ENCODE data around the gene DENND2C.

The DENND2C gene

DNA sequence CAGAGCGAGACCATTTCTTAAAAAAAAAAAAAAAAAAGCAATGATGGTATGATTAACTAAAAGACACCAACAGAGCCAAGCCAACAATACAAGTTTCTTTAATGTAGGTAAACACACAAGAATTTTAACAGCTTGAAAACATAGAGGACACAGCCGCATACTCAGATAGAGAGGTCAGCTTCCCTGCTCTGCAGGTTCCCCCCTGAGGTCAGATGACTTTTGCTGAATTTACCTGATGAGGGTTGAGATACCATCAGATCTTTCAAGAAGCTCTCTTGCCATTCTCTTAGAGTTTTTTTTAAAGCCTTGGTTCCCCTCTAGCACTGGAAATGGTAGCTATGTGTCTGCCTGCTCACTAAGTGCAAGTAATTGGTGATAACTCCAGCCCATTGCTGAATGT, 119.5 kb downstream of the DENND2C start:
- no peak overlapping the region for H3K4me3 ChIP-seq (ENCODE audit: low read length)
- H3K36me3 ChIP-seq (ENCODE audit: control insufficient read depth, insufficient read depth, low read length) = no peaks in the 10 kb centered on the region
- no CpG with 5 or more reads among the region's 2 CpGs for WGBS (ENCODE audit: insufficient coverage, insufficient read length)
- no peaks in the 10 kb centered on the region for H3K4me1 ChIP-seq (ENCODE audit: control insufficient read depth, insufficient read depth, low read length)
- no peak overlapping the region for H3K27ac ChIP-seq (ENCODE audit: low read length)
- H3K9me3 ChIP-seq (ENCODE audit: control insufficient read depth, insufficient read depth, low read length) = no peaks in the 10 kb centered on the region
- no peak for DNase-seq (ENCODE audit: low read depth, low spot score)
- H3K27me3 ChIP-seq (ENCODE audit: control insufficient read depth, insufficient read depth, low read length) = no peaks in the 10 kb centered on the region

DNA sequence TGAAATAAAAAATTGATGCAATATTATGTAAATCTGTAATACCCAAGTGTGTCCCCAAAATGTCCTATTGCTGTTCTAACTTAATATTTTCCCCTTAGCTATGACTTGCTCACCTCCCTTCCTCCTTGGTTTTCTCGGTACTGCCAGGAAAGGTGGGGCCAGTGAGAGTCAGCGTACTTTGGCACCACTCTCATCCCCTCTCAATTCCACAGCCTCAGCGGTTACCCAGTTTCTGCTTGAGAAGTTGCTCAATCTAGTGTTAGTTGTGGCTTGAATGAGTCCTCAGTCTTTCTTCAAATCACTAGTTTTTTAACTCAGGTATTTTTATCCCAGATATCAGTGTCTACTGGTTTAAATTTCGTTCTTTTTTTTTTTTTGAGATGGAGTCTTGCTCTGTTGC, 120.7 kb downstream of the DENND2C start:
- H3K27ac ChIP-seq (ENCODE audit: low read length) = no peak overlapping the region
- H3K36me3 ChIP-seq (ENCODE audit: control insufficient read depth, insufficient read depth, low read length) = no peaks in the 10 kb centered on the region
- H3K4me1 ChIP-seq (ENCODE audit: control insufficient read depth, insufficient read depth, low read length) = no peaks in the 10 kb centered on the region
- no CpG with 5 or more reads among the region's 4 CpGs for WGBS (ENCODE audit: insufficient coverage, insufficient read length)
- H3K27me3 ChIP-seq (ENCODE audit: control insufficient read depth, insufficient read depth, low read length) = no peaks in the 10 kb centered on the region
- H3K9me3 ChIP-seq (ENCODE audit: control insufficient read depth, insufficient read depth, low read length) = no peaks in the 10 kb centered on the region
- no peak for DNase-seq (ENCODE audit: low read depth, low spot score)
- no peak overlapping the region for H3K4me3 ChIP-seq (ENCODE audit: low read length)

DNA sequence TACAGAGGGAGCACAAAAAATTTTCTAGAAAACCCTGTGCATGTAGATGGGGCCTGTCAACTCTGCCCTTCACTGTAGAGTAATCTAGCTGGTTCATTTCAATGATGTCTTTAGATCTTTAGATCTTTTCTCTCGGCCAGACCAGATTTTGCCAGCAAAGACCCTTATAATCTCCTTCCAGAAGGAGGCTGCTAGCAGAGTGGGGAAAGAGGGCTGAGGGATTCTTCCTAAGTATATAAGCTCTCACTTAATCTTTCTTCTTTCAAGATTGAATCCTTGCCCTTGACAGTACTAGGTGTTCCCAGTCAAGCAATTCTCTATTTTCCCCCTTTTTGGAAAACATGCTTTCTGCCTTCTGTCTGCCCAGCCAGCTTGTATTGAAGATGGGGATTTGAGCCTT, 122.8 kb downstream of the DENND2C start:
- H3K36me3 ChIP-seq (ENCODE audit: control insufficient read depth, insufficient read depth, low read length) = no peaks in the 10 kb centered on the region
- no peak for DNase-seq (ENCODE audit: low read depth, low spot score)
- no CpG with 5 or more reads among the region's 1 CpG for WGBS (ENCODE audit: insufficient coverage, insufficient read length)
- no peak overlapping the region for H3K4me3 ChIP-seq (ENCODE audit: low read length)
- no peaks in the 10 kb centered on the region for H3K9me3 ChIP-seq (ENCODE audit: control insufficient read depth, insufficient read depth, low read length)
- no peaks in the 10 kb centered on the region for H3K27me3 ChIP-seq (ENCODE audit: control insufficient read depth, insufficient read depth, low read length)
- no peaks in the 10 kb centered on the region for H3K4me1 ChIP-seq (ENCODE audit: control insufficient read depth, insufficient read depth, low read length)
- H3K27ac ChIP-seq (ENCODE audit: low read length) = no peak overlapping the region

DNA sequence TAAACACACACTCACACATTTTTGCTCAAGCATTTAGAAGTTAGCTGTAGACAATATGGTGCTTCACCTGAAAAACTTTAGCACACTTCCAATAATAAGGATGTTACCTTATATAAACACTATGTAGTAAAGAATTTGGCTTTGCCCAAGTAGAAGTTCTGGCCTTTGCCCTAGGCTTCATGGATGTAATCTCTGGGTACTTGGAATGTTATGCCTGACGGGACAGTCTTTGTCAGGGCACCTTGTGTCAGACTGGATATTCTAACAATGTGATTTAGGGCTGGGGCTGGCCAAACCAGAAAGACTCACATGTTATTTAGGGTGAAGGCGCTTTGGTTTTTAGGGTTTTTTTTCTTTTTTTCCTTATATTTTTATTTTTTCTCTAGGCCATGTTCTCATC, 124.1 kb downstream of the DENND2C start:
- no CpG with 5 or more reads among the region's 2 CpGs for WGBS (ENCODE audit: insufficient coverage, insufficient read length)
- Histone ChIP-seq H3K9me3 (ENCODE audit: control insufficient read depth, insufficient read depth, low read length) (no peaks in the 10 kb centered on the region), H3K4me3 (ENCODE audit: low read length) (no peak overlapping the region), H3K27me3 (ENCODE audit: control insufficient read depth, insufficient read depth, low read length) (no peaks in the 10 kb centered on the region), H3K27ac (ENCODE audit: low read length) (no peak overlapping the region), H3K36me3 (ENCODE audit: control insufficient read depth, insufficient read depth, low read length) (no peaks in the 10 kb centered on the region), H3K4me1 (ENCODE audit: control insufficient read depth, insufficient read depth, low read length) (no peaks in the 10 kb centered on the region)
- DNase-seq (ENCODE audit: low read depth, low spot score) = no peak

DNA sequence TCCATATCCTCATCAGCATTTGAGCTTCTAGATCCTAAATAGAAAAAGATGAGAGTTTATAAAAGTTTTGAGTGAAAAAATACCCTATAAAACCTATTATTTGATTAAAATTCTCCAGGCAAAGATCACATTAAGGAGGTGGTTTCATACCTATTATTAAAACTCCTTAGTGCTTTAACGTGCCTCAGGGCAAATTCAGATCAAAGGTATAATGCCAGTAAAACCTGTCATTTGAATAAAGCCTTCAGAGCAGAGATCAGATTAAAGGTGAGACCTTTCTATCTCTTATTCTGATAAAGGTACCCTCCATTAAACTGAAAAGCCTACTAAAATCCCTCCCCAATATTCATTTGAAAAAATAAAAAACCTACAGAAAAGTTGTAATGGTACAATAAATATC, 124.5 kb downstream of the DENND2C start:
- DNase-seq (ENCODE audit: low read depth, low spot score) = no peak
- Histone ChIP-seq H3K27me3 (ENCODE audit: control insufficient read depth, insufficient read depth, low read length) (no peaks in the 10 kb centered on the region), H3K4me3 (ENCODE audit: low read length) (no peak overlapping the region)

DNA sequence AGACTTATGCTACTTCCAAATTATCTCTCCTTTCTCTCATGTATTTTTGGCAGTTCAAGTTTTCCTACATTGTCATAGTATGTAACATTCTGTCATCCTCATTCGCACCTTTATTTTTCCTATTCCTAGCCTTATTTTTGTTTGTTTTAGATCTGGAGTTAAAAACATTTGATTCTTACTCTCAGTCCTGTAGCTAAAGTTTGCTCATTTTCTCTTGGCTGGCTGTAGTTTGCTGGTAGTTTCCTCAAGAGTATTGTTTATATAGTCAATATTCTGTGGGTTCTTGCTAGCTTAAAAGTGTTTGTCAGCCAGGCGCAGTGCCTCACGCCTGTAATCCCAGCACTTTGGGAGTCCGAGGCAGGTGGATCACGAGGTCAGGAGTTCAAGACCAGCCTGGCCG, 129.0 kb downstream of the DENND2C start:
- no peaks in the 10 kb centered on the region for H3K27me3 ChIP-seq (ENCODE audit: control insufficient read depth, insufficient read depth, low read length)
- H3K9me3 ChIP-seq (ENCODE audit: control insufficient read depth, insufficient read depth, low read length) = no peaks in the 10 kb centered on the region
- peaks cover 1% of the 10 kb centered on the region; the same call in 1 of the 2 replicates for H3K4me1 ChIP-seq (ENCODE audit: control insufficient read depth, insufficient read depth, low read length)
- no peak for DNase-seq (ENCODE audit: low read depth, low spot score)
- WGBS (ENCODE audit: insufficient coverage, insufficient read length) = no CpG with 5 or more reads among the region's 6 CpGs
- no peak overlapping the region for H3K27ac ChIP-seq (ENCODE audit: low read length)
- no peak overlapping the region for H3K4me3 ChIP-seq (ENCODE audit: low read length)
- H3K36me3 ChIP-seq (ENCODE audit: control insufficient read depth, insufficient read depth, low read length) = no peaks in the 10 kb centered on the region

More for the DNA sequence above, 124.5 kb downstream of the DENND2C start:
- no CpG with 5 or more reads among the region's 1 CpG for WGBS (ENCODE audit: insufficient coverage, insufficient read length)
- Histone ChIP-seq H3K36me3 (ENCODE audit: control insufficient read depth, insufficient read depth, low read length) (no peaks in the 10 kb centered on the region), H3K27ac (ENCODE audit: low read length) (no peak overlapping the region), H3K4me1 (ENCODE audit: control insufficient read depth, insufficient read depth, low read length) (no peaks in the 10 kb centered on the region), H3K9me3 (ENCODE audit: control insufficient read depth, insufficient read depth, low read length) (no peaks in the 10 kb centered on the region)

DNA sequence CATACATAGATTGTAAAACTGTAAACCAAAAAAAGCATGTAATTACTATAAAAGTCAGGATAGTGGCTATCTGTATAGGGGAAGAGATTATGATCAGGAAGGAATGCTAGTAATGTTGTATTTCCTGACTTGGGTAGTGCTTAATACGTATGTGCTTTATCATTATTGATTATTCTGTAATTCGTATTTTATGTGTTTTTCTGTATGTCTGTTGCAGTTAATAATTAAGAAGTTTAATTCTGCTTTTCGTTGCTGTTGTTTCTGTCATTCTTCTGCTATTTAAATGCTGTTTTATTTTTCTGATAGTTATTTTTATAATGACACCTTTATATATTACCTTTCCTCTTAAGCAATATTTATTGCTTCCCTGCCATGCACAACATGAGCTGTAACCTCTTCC, 129.6 kb downstream of the DENND2C start:
- Histone ChIP-seq H3K4me1 (ENCODE audit: control insufficient read depth, insufficient read depth, low read length) (peaks cover 1% of the 10 kb centered on the region; the same call in 1 of the 2 replicates), H3K9me3 (ENCODE audit: control insufficient read depth, insufficient read depth, low read length) (no peaks in the 10 kb centered on the region), H3K27ac (ENCODE audit: low read length) (no peak overlapping the region), H3K36me3 (ENCODE audit: control insufficient read depth, insufficient read depth, low read length) (no peaks in the 10 kb centered on the region), H3K4me3 (ENCODE audit: low read length) (no peak overlapping the region), H3K27me3 (ENCODE audit: control insufficient read depth, insufficient read depth, low read length) (no peaks in the 10 kb centered on the region)
- no CpG with 5 or more reads among the region's 3 CpGs for WGBS (ENCODE audit: insufficient coverage, insufficient read length)
- no peak for DNase-seq (ENCODE audit: low read depth, low spot score)

DNA sequence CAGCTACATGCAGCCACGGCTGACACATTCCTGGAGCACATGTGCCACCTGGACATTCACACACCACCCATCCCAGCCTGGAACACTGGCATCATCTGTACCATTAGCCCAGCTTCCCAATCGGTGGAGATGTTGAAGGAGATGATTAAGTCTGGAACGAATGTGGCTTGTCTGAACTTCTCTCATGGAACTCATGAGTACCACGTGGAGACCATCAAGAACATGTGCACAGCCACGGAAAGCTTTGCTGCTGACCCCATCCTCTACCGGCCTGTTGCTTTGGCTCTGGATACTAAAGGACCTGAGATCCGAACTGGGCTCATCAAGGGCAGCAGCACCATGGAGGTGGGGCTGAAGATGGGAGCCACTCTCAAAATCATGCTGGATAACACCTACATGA, 133.8 kb downstream of the DENND2C start:
- Histone ChIP-seq H3K27ac (ENCODE audit: low read length) (no peak overlapping the region), H3K27me3 (ENCODE audit: control insufficient read depth, insufficient read depth, low read length) (no peaks in the 10 kb centered on the region), H3K9me3 (ENCODE audit: control insufficient read depth, insufficient read depth, low read length) (no peaks in the 10 kb centered on the region), H3K36me3 (ENCODE audit: control insufficient read depth, insufficient read depth, low read length) (no peaks in the 10 kb centered on the region), H3K4me1 (ENCODE audit: control insufficient read depth, insufficient read depth, low read length) (peaks cover 1% of the 10 kb centered on the region; the same call in 1 of the 2 replicates), H3K4me3 (ENCODE audit: low read length) (no peak overlapping the region)
- DNase-seq (ENCODE audit: low read depth, low spot score) = no peak
- no CpG with 5 or more reads among the region's 7 CpGs for WGBS (ENCODE audit: insufficient coverage, insufficient read length)

DNA sequence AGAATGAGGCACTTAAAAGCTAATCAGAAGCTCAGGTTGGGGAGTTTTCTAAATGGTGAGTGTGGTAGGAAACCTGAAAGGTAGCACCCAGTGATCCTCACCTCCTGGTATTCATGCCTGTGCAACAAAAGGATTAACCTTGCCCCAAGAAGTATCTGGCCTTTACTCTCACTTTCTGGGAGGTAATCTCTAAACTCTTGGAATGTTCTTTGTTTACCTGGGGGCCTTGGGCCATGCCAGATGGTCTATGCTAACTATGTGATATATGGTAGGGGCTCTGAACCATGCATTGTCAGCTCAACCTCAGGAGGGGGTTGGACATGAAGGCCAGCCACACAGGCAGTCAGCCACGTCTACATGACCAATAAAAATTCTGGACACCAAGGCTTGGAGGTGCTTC, 134.4 kb downstream of the DENND2C start:
- Histone ChIP-seq H3K27me3 (ENCODE audit: control insufficient read depth, insufficient read depth, low read length) (no peaks in the 10 kb centered on the region), H3K4me1 (ENCODE audit: control insufficient read depth, insufficient read depth, low read length) (peaks cover 1% of the 10 kb centered on the region; the same call in 1 of the 2 replicates), H3K9me3 (ENCODE audit: control insufficient read depth, insufficient read depth, low read length) (no peaks in the 10 kb centered on the region), H3K27ac (ENCODE audit: low read length) (no peak overlapping the region), H3K4me3 (ENCODE audit: low read length) (no peak overlapping the region), H3K36me3 (ENCODE audit: control insufficient read depth, insufficient read depth, low read length) (no peaks in the 10 kb centered on the region)
- DNase-seq (ENCODE audit: low read depth, low spot score) = no peak
- no CpG with 5 or more reads among the region's 1 CpG for WGBS (ENCODE audit: insufficient coverage, insufficient read length)
